ENCODE data around the gene RPP14. TPM values are rescaled to one million over a fixed set of nuclear protein-coding genes. Genes with fewer than 3 reads are reported as not detected.
"Not testable (repeated sequence)": the region's sequence is repeated elsewhere in the genome, so short reads cannot be mapped to it uniquely, and the experiment has no call there.

RPP14 gene
- total and polyA plus RNA-seq, 2 experiments from 2014 or later: 13.4 to 14.9 TPM

DNA sequence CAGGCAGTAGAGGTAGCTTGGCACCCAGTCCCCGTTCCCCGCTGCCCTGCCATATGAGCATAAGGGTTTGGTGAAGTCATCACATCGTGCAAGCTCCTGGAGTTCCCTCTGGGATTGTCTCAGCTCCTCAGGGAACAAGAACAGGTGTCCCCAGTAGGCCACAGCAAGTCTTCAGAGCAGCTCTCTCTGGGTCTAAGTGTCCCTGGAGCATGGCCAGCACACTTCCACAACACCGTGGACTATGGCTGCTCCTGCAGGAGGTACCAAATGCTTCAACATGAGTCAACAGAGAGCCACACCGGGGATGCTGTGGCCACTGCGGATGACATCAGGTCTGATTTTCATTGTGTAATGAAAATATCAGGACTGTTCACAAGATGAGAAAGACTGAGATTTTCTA, 45.3 kb upstream of the RPP14 start:
- H3K79me2 ChIP-seq (ENCODE audit: insufficient read depth): no peaks in the 10 kb centered on the region
- H3K9me3 ChIP-seq (ENCODE audit: low read depth): no peaks in the 10 kb centered on the region
- peak; percentile 81 for DNase-seq
- WGBS, 2 experiments (ENCODE audit: low coverage in 1 of 2, low lambda C conversion rate in 2 of 2, missing lambda C conversion rate in 2 of 2): 47 to 53% methylated on average over 6 of the region's 6 CpGs
- H3K9ac ChIP-seq: no peak overlapping the region
- no peaks in the 10 kb centered on the region for H3K27me3 ChIP-seq (replicated peaks; ENCODE audit: insufficient read depth)
- in situ Hi-C loops (cut with MboI): no loop called here
- H3K27ac ChIP-seq: peak overlapping the region; percentile 88
- TF ChIP-seq EZH2 (IDR thresholded peaks at IDR 0.05; ENCODE audit: insufficient read depth, poor library complexity, severe bottlenecking) (no peak), EZH2phosphoT487 (IDR thresholded peaks at IDR 0.05; ENCODE audit: insufficient read depth, low read depth) (no peak)
- no peak overlapping the region for H2AFZ ChIP-seq
- H4K20me1 ChIP-seq (ENCODE audit: insufficient read depth): no peaks in the 10 kb centered on the region
- peaks cover 20% of the 10 kb centered on the region for H3F3A ChIP-seq (ENCODE audit: insufficient read depth)
- H3K36me3 ChIP-seq (ENCODE audit: low read depth): no peaks in the 10 kb centered on the region
- peak overlapping the region; percentile 22 for H3K4me2 ChIP-seq (ENCODE audit: unreplicated experiment)
- H3K4me3 ChIP-seq: no peak overlapping the region
- peaks cover 11% of the 10 kb centered on the region for H3K4me1 ChIP-seq (ENCODE audit: insufficient read depth)
- no peaks in the 10 kb centered on the region for H3K9me2 ChIP-seq (ENCODE audit: insufficient read depth)

DNA sequence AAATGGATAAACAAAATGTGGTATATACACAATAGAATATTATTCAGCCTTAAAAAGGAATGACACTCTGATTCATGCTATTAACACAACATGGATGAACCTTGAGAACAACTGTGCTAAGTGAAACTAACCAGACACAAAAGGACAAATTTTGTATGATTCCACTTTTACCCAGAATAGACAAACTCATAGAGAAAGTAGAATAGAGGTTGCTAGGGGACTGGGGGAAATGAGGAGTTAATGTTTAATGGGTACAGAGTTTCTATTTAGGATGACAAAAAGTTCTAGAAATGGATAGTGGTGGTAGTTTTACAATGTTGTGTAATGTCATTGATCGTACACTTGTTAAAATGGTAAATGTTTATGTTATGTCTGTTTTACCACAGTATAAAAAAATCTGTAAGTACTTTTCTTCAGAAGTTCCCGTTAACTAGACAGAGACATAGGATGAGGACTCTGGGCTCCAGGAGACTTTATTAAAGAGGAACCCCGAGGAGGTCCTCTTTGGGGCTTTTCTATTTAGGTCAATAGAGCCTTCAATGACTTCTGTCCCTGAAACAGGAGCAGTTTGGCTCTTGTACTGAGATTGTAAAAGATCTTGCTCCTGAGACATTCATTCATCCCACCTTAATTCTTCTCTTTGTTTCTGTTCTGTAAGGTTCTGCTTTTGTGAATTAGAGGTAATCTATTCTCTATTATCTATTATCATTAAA, 43.9 kb upstream of the RPP14 start:
- no peak for DNase-seq
- TF ChIP-seq EZH2phosphoT487 (IDR thresholded peaks at IDR 0.05; ENCODE audit: insufficient read depth, low read depth) (no peak), EZH2 (IDR thresholded peaks at IDR 0.05; ENCODE audit: insufficient read depth, poor library complexity, severe bottlenecking) (no peak)
- H3K36me3 ChIP-seq (ENCODE audit: low read depth): no peaks in the 10 kb centered on the region
- no peaks in the 10 kb centered on the region for H3K27me3 ChIP-seq (replicated peaks; ENCODE audit: insufficient read depth)
- H2AFZ ChIP-seq: no peak overlapping the region
- H3K9me3 ChIP-seq (ENCODE audit: low read depth): no peaks in the 10 kb centered on the region
- peaks cover 11% of the 10 kb centered on the region for H3K4me1 ChIP-seq (ENCODE audit: insufficient read depth)
- H3K27ac ChIP-seq: no peak overlapping the region
- no peaks in the 10 kb centered on the region for H4K20me1 ChIP-seq (ENCODE audit: insufficient read depth)
- no peak overlapping the region for H3K4me2 ChIP-seq (ENCODE audit: unreplicated experiment)
- no peak overlapping the region for H3K9ac ChIP-seq
- H3K9me2 ChIP-seq (ENCODE audit: insufficient read depth): no peaks in the 10 kb centered on the region
- peaks cover 20% of the 10 kb centered on the region for H3F3A ChIP-seq (ENCODE audit: insufficient read depth)
- in situ Hi-C loops (cut with MboI): no loop called here
- no peak overlapping the region for H3K4me3 ChIP-seq
- no peaks in the 10 kb centered on the region for H3K79me2 ChIP-seq (ENCODE audit: insufficient read depth)
- WGBS, 2 experiments (ENCODE audit: low coverage in 1 of 2, low lambda C conversion rate in 2 of 2, missing lambda C conversion rate in 2 of 2): 97 to 98% methylated on average over 3 of the region's 3 CpGs

DNA sequence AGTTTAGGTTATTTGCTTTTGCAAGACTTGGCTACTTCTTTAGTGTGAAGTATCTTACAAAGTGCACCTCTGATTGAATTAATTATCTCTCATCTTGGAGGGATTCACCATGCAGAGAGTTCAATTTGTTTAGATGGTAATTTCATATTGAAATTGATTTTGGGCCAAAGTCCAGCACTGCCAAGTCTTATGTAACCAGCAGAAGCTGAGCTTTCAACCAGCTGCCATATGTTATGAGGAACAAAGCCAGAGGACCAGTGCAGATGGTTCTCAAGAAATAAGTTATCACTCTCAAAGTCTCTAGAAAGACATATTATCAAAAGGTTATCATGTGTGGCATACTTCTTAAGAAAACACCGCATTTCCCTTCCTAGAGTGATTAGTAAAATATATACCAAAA, 39.5 kb upstream of the RPP14 start:
- Histone ChIP-seq H3K9me2 (ENCODE audit: insufficient read depth) (no peaks in the 10 kb centered on the region), H4K20me1 (ENCODE audit: insufficient read depth) (no peaks in the 10 kb centered on the region), H3K9me3 (ENCODE audit: low read depth) (no peaks in the 10 kb centered on the region), H3K9ac (no peak overlapping the region), H3K4me1 (ENCODE audit: insufficient read depth) (no peaks in the 10 kb centered on the region), H3F3A (ENCODE audit: insufficient read depth) (0 out of 2 replicates have a peak, but pooled peaks cover 1% of the 10 kb centered on the region), H3K27me3 (replicated peaks; ENCODE audit: insufficient read depth) (no peaks in the 10 kb centered on the region), H3K27ac (no peak overlapping the region), H3K79me2 (ENCODE audit: insufficient read depth) (no peaks in the 10 kb centered on the region), H3K4me2 (ENCODE audit: unreplicated experiment) (no peak overlapping the region), H3K4me3 (no peak overlapping the region), H3K36me3 (ENCODE audit: low read depth) (no peaks in the 10 kb centered on the region), H2AFZ (no peak overlapping the region)
- in situ Hi-C loops (cut with MboI): no loop called here
- TF ChIP-seq EZH2 (IDR thresholded peaks at IDR 0.05; ENCODE audit: insufficient read depth, poor library complexity, severe bottlenecking): no peak
- TF ChIP-seq EZH2phosphoT487 (IDR thresholded peaks at IDR 0.05; ENCODE audit: insufficient read depth, low read depth): no peak
- 97 to 100% methylated on average over 1 of the region's 1 CpG for WGBS, 2 experiments (ENCODE audit: low coverage in 1 of 2, low lambda C conversion rate in 2 of 2, missing lambda C conversion rate in 2 of 2)
- DNase-seq: no peak

DNA sequence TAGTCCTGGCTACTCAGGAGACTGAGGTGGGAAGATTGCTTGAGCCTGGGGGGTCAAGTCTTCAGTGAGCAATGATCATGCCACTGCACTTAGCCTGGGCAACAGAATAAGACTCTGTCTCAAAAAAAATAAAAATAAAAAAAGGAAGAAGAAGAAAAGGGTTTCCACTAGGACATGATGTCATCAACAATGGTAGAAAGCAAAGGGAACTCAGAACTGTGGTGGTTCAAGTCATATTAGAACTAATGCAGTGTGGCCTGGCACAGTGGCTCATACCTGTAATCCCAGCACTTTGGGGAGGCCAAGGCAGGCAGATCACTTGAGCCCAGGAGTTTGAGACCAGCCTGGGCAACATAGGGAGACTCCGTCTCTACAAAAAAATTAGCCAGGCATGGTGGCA, 38.5 kb upstream of the RPP14 start:
- H3K9me2 ChIP-seq (ENCODE audit: insufficient read depth); H3K27me3 ChIP-seq (replicated peaks; ENCODE audit: insufficient read depth); in situ Hi-C loops (cut with MboI); H3K4me3 ChIP-seq; H3K9me3 ChIP-seq (ENCODE audit: low read depth); H3K9ac ChIP-seq; H3K4me1 ChIP-seq (ENCODE audit: insufficient read depth); H3F3A ChIP-seq (ENCODE audit: insufficient read depth); H3K27ac ChIP-seq; H2AFZ ChIP-seq; DNase-seq; H3K4me2 ChIP-seq (ENCODE audit: unreplicated experiment); H3K36me3 ChIP-seq (ENCODE audit: low read depth); H3K79me2 ChIP-seq (ENCODE audit: insufficient read depth); H4K20me1 ChIP-seq (ENCODE audit: insufficient read depth): not testable (repeated sequence)
- 100% methylated on average over 1 of the region's 1 CpG for WGBS, 2 experiments (ENCODE audit: low coverage in 1 of 2, low lambda C conversion rate in 2 of 2, missing lambda C conversion rate in 2 of 2)

DNA sequence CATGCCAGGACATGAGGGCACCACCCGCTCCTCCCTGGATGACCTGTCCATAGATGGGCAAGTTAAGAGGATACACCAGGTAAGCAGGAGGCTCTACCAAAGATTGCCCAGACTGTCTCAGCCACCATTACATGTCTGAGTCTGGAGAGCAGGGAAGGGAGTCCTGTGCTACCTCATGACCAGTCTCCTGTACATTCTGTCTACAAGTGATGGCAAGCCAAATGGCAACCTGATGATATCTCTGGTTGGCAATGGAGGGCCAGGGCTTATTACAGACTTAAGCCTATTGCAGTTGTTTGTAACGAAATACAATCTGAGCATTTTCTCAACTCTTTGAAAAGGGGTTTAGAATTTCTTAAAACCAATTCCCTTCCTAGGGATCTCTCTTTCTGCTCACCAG, 36.7 kb upstream of the RPP14 start:
- no peak for DNase-seq
- H3K9ac ChIP-seq: no peak overlapping the region
- no peaks in the 10 kb centered on the region for H3K36me3 ChIP-seq (ENCODE audit: low read depth)
- no peak overlapping the region for H3K27ac ChIP-seq
- H3K4me3 ChIP-seq: no peak overlapping the region
- no peaks in the 10 kb centered on the region for H3K79me2 ChIP-seq (ENCODE audit: insufficient read depth)
- TF ChIP-seq EZH2 (IDR thresholded peaks at IDR 0.05; ENCODE audit: insufficient read depth, poor library complexity, severe bottlenecking) (no peak), EZH2phosphoT487 (IDR thresholded peaks at IDR 0.05; ENCODE audit: insufficient read depth, low read depth) (no peak)
- H4K20me1 ChIP-seq (ENCODE audit: insufficient read depth): no peaks in the 10 kb centered on the region
- peaks cover 24% of the 10 kb centered on the region for H3F3A ChIP-seq (ENCODE audit: insufficient read depth)
- in situ Hi-C loops (cut with MboI): no loop called here
- peaks cover 18% of the 10 kb centered on the region for H3K4me1 ChIP-seq (ENCODE audit: insufficient read depth)
- H2AFZ ChIP-seq: no peak overlapping the region
- H3K9me3 ChIP-seq (ENCODE audit: low read depth): no peaks in the 10 kb centered on the region
- no peak overlapping the region for H3K4me2 ChIP-seq (ENCODE audit: unreplicated experiment)
- 68 to 71% methylated on average over 2 of the region's 2 CpGs for WGBS, 2 experiments (ENCODE audit: low coverage in 1 of 2, low lambda C conversion rate in 2 of 2, missing lambda C conversion rate in 2 of 2)
- no peaks in the 10 kb centered on the region for H3K9me2 ChIP-seq (ENCODE audit: insufficient read depth)
- H3K27me3 ChIP-seq (replicated peaks; ENCODE audit: insufficient read depth): no peaks in the 10 kb centered on the region

Data from GM23248 (cell line).